T-helper 2 cell treated with Interferon-gamma antibody and Interleukin-4, amounts not matched to agents 5 μg/mL and 100 μg/mL, for 36 hours (primary cell): ENCODE data around the gene CALML4.

Experiments used
- DNase-seq: peaks from one replicate; pipeline ENCODE4 v3.0.0; 2021; ENCODE audit warnings: low spot score
- H3K27ac Mint-ChIP-seq: one replicate; pipeline ENCODE4 v1.8.0; 2021; ENCODE audit warnings: mild to moderate bottlenecking, mixed read lengths
- H3K27me3 Mint-ChIP-seq: one replicate; pipeline ENCODE4 v1.8.0; 2021; ENCODE audit warnings: low read depth, mixed read lengths
- H3K36me3 Mint-ChIP-seq: one replicate; pipeline ENCODE4 v1.8.0; 2021; ENCODE audit warnings: low read depth, mixed read lengths
- H3K4me1 Mint-ChIP-seq: one replicate; pipeline ENCODE4 v1.8.0; 2021; ENCODE audit warnings: low read depth, mixed read lengths
- H3K4me3 Mint-ChIP-seq: one replicate; pipeline ENCODE4 v1.8.0; 2022; ENCODE audit warnings: mild to moderate bottlenecking, moderate library complexity, mixed read lengths
- H3K9me3 Mint-ChIP-seq: one replicate; pipeline ENCODE4 v1.8.0; 2021; ENCODE audit warnings: mixed read lengths

The CALML4 gene

DNA sequence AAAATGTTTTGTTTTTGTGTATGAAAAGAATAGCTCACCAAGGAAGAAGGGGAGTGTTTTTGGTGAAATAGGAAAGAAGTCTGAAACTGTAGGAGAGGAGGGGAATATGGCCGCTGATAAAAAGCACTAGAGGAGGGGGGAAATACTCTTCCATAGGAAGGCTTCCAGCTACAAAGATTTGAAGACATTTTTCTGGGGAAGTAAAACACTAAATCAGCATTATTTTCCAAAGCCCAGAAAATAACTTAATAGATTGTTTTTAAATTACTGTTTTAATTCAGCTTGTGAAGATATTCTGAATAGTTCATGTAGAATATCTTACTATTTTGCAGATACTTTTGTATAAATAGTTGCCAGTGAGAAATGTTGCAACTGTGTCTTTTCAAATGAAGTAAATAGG lies 54.9 kb downstream of the CALML4 start:
- H3K27ac Mint-ChIP-seq = peak overlapping the region; percentile 38
- peaks cover 6% of the 10 kb centered on the region for H3K4me1 Mint-ChIP-seq

DNA sequence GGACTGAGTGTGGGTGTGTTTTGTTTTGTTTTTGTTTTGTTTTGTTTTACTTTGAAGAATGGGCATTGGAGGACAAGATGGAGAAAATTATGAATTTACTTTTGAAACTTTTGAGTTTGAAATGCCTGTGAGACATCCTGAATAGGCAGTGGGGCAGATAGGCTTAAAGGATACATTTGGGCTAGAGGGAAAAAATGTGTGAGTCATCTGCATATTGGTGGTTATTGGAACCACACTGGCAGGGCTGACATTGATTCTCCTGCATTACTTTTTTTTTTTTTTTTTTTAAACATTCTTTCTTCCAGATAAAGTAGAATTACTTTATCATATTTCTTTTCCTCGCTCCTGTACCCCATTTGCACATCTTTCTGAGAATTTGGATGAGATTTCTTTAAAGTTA lies 56.1 kb downstream of the CALML4 start:
- Mint-ChIP-seq H3K9me3 (no peaks in the 10 kb centered on the region), H3K4me3 (no peak overlapping the region), H3K4me1 (peaks cover 6% of the 10 kb centered on the region), H3K27me3 (no peaks in the 10 kb centered on the region), H3K27ac (peak overlapping the region; percentile 10), H3K36me3 (peaks cover 30% of the 10 kb centered on the region)
- DNase-seq = no peak

More for the DNA sequence above, 54.9 kb downstream of the CALML4 start:
- peaks cover 33% of the 10 kb centered on the region for H3K36me3 Mint-ChIP-seq
- H3K4me3 Mint-ChIP-seq = no peak overlapping the region
- no peaks in the 10 kb centered on the region for H3K27me3 Mint-ChIP-seq
- no peak for DNase-seq
- no peaks in the 10 kb centered on the region for H3K9me3 Mint-ChIP-seq

DNA sequence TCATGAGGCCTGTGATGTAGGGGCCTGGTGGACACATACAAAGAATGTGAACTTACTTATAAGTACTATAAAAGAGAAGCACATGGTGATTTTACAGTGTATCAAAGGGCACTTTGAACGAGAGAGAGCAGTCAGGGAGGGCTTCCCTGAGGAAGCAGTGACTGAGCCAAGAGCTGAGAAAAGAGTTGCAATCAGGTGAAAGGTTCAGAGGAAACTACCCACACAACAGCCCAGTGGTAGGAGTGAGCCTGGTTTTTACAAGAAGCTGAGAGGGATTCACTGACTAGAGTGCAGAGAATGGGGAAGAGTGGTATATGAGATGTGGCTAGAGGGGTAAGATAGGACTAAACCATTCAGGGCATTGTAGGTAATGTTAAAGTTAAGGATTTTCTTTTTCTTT lies 57.1 kb downstream of the CALML4 start:
- no peak for DNase-seq
- Mint-ChIP-seq H3K36me3 (peaks cover 32% of the 10 kb centered on the region), H3K27me3 (no peaks in the 10 kb centered on the region), H3K9me3 (no peaks in the 10 kb centered on the region), H3K27ac (no peak overlapping the region), H3K4me3 (no peak overlapping the region), H3K4me1 (peaks cover 7% of the 10 kb centered on the region)

DNA sequence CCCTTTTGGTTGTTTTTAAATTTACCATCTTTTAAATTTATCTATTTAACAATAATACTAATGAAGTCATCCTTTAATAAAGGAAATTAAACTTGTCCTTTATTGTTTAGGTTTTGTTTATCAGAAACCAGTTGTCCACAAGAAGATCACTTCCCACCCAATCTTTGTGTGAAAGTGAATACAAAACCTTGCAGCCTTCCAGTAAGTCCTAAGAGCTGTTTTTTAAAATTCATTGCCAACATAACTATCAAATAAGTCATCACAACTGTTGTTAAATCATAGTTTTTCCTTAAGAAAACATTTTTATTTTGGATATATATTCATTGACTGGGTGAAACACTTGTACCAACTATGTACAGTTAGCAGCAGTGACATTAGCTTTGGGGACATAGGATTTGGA lies 59.4 kb downstream of the CALML4 start:
- no peak for DNase-seq
- peaks cover 26% of the 10 kb centered on the region for H3K36me3 Mint-ChIP-seq
- no peak overlapping the region for H3K4me3 Mint-ChIP-seq
- H3K4me1 Mint-ChIP-seq = peaks cover 7% of the 10 kb centered on the region
- H3K27me3 Mint-ChIP-seq = no peaks in the 10 kb centered on the region
- no peak overlapping the region for H3K27ac Mint-ChIP-seq
- H3K9me3 Mint-ChIP-seq = no peaks in the 10 kb centered on the region

DNA sequence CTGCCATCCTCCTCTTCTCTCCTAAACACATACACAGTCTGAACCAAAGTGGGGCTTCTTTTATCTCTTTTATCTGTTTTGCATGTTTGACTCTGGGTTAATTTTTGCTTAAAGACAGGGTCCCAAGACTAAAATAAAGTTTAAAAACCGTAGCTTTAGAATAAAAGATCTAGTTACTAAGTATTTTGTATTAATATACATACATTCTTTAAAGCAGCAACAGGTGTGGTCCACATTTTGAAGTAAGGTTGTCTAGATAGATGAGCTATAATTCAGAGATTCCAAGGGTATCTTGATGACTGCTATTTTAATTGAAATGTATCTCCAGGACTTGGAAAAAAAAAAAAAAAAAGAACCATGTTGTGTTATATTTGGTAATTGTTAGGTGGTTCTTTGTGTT lies 61.3 kb downstream of the CALML4 start:
- peaks cover 4% of the 10 kb centered on the region for H3K4me1 Mint-ChIP-seq
- no peak overlapping the region for H3K4me3 Mint-ChIP-seq
- H3K27me3 Mint-ChIP-seq = no peaks in the 10 kb centered on the region

DNA sequence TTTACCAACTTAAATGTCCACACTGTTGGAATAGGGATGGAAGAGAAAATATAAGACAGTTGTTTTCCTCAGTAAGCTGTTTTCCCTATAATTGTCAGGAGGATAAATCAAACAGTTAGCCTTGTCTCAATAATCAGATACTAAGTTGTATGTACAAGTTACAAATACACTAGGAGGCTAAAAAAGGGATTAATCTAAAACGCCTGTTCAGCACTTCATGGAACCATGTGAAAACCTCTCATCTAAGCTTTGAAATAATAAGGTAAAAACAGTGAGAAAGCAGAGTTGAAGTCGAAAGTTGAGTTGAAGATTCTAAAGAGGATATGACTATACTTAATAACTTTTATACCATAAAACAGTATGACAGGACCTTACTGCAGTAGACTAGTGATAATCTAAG lies 62.0 kb downstream of the CALML4 start:
- DNase-seq = no peak
- Mint-ChIP-seq H3K27ac (no peak overlapping the region), H3K4me1 (peaks cover 3% of the 10 kb centered on the region), H3K9me3 (no peaks in the 10 kb centered on the region), H3K4me3 (no peak overlapping the region), H3K36me3 (peaks cover 19% of the 10 kb centered on the region), H3K27me3 (no peaks in the 10 kb centered on the region)

More for the DNA sequence above, 61.3 kb downstream of the CALML4 start:
- Mint-ChIP-seq H3K9me3 (no peaks in the 10 kb centered on the region), H3K27ac (no peak overlapping the region), H3K36me3 (peaks cover 21% of the 10 kb centered on the region)
- no peak for DNase-seq
